Heart right ventricle (tissue), 16 donors: ENCODE measurements around the gene AP1S3. TPM values are rescaled to one million over a fixed set of nuclear protein-coding genes. Genes with fewer than 3 reads are reported as not detected.

Experiments used
- ATAC-seq, 8 donors: fragments of 200-7000 bp; cut with Tn5 transposase; one replicate each; pipeline ENCODE4 v1.9.1; 2020; ENCODE audit warnings: mild to moderate bottlenecking in 8 of 8, moderate library complexity in 8 of 8, moderate number of reproducible peaks in 1 of 8
- DNase-seq, 2 donors: peaks; one replicate each; pipeline ENCODE4 v3.0.0-alpha.2; 2020
- H3K27ac ChIP-seq, 10 donors: fragments of 200-600 bp; sonication (generic) in 2 of 10; one replicate each; pipeline versions ENCODE4 v1.5.0 to v1.8.0; 2020 to 2022; ENCODE audit warnings: mild to moderate bottlenecking in 3 of 10
- H3K27me3 ChIP-seq, 7 donors: fragments of 200-600 bp; one replicate each; pipeline ENCODE4 v1.8.0; 2021 to 2022; ENCODE audit warnings: mild to moderate bottlenecking in 2 of 7
- H3K36me3 ChIP-seq, 9 donors: fragments of 200-600 bp; sonication (generic) in 1 of 9; one replicate each; pipeline versions ENCODE4 v1.5.0 to v1.8.0; 2020 to 2022; ENCODE audit warnings: mild to moderate bottlenecking in 2 of 9
- H3K4me1 ChIP-seq, 9 donors: fragments of 200-600 bp; sonication (generic) in 1 of 9; one replicate each; pipeline versions ENCODE4 v1.5.0 to v1.8.0; 2020 to 2022; ENCODE audit warnings: mild to moderate bottlenecking in 4 of 9
- H3K4me3 ChIP-seq, 10 donors: fragments of 200-600 bp; sonication (generic) in 2 of 10; one replicate each; pipeline versions ENCODE4 v1.5.0 to v1.8.0; 2020 to 2022; ENCODE audit warnings: mild to moderate bottlenecking in 7 of 10, moderate library complexity in 2 of 10
- H3K9me3 ChIP-seq, 11 donors: fragments of 200-600 bp in 10 of 11; sonication (generic) in 2 of 11; one replicate each; pipeline versions ENCODE4 v1.5.0 to v1.8.0; 2013 to 2022; ENCODE audit warnings: mild to moderate bottlenecking in 2 of 11, control low read depth in 1 of 11, moderate library complexity in 1 of 11
- CTCF ChIP-seq, 9 donors: fragments of 200-600 bp; sonication (generic) in 2 of 9; IDR thresholded peaks; one replicate each; pipeline versions ENCODE4 v1.5.0 to v1.8.0; 2021 to 2022; ENCODE audit warnings: antibody characterized with exemption in 9 of 9, mild to moderate bottlenecking in 5 of 9, moderate library complexity in 1 of 9
- WGBS, 2 donors: extraction: QIAGEN DNeasy Blood & Tissue Kit; methylation state at CpG; one replicate each; pipeline ENCODE4 v1.1.7; 2013; ENCODE audit warnings: inconsistent platforms in 1 of 2; 5-methylcytosine and 5-hydroxymethylcytosine counted together
- intact Hi-C, 10 donors: fragments of 100-400 bp; cut with DNase I; formaldehyde crosslinking; loops; one replicate each; pipeline versions ENCODE4 v1.11.1 to v1.14.2; 2022
- polyA plus RNA-seq, 2 donors: library from polyadenylated mRNA; stranded (reverse); fragments of 200-250 nt; gene quantifications; one replicate each; pipeline ENCODE4 v1.2.3, GENCODE V29; 2013
- total RNA-seq, 10 donors: library from RNA; stranded (reverse); fragmentation: NEBNext Ultra II Directional in 3 of 10; extraction: Animal tissue kit (Norgen Biotek cat#: 25700) in 3 of 10; gene quantifications; one replicate each; pipeline versions ENCODE4 v1.2.1 to v1.2.4, GENCODE V29; 2021 to 2023
- donor health status: Arrhythmogenic right ventricular cardiomyopathy.
- donor health status: ischemic (EF 13 %, LVEDD 7.1; RV severe dilation, severe dysfunction).
- donor health status: healthy with polysubstance abuse.
- donor health status: DM: no; HTN: yes; CAD: no.
- donor health status: DM: no; HTN: no; CAD: no.
- donor health status: ischemic (EF 25% LVEDD 6.9; RV normal size, moderate dysfunction).
- donor health status: ischemic (EF 25% LVEDD 5.7; RV mildly dilated, moderate dysfunction).
- donor health status: healthy.
- donor health status: DM: yes; HTN: yes; CAD: no.
- donor health status: Ischemic cardiomyopathy.
- donor health status: ischemic (EF 35%, LVEDD 5.7; RV mildly dilated, moderate dysfunction).
- donor health status: nonischemic (EF 11% LVEDD 7.7; RV severe dilation, severe dysfunction).
- donor health status: DM: yes; HTN: yes; CAD: no.
- donor health status: PGD.
- donor health status: ischemic (EF 29% LVEDD 5.4; RV normal size, mild dysfunction).
- donor health status: nonischemic (EF 23%, LVEDD 6.1; RV moderate dilation, normal function).

The AP1S3 gene
- total and polyA plus RNA-seq, 12 donors = 0.12 to 0.85 (median 0.37) TPM; not detected in 4

GRCh38 chr2:223829128-223829527 lies 8.3 kb downstream of the AP1S3 start:
- H3K9me3 ChIP-seq = no peaks in the 10 kb centered on the region
- H3K4me3 ChIP-seq = no peak overlapping the region
- TF ChIP-seq CTCF (IDR thresholded peaks at IDR 0.05) = no peak
- no peaks in the 10 kb centered on the region for H3K4me1 ChIP-seq
- no peaks in the 10 kb centered on the region for H3K36me3 ChIP-seq
- ATAC-seq (no peak), DNase-seq (no peak)
- intact Hi-C loops = no loop called here
- H3K27ac ChIP-seq = no peak overlapping the region
- 93 to 97% methylated on average over 5 of the region's 5 CpGs for WGBS, 2 donors
- H3K27me3 ChIP-seq = no peaks in the 10 kb centered on the region

- intact Hi-C loops = no loop called here
- DNase-seq (no peak), ATAC-seq (no peak)
- no peaks in the 10 kb centered on the region for H3K4me1 ChIP-seq
- no peak overlapping the region for H3K4me3 ChIP-seq
- H3K27ac ChIP-seq = no peak overlapping the region
- WGBS, 2 donors = 93 to 96% methylated on average over 6 of the region's 6 CpGs
- H3K36me3 ChIP-seq = no peaks in the 10 kb centered on the region
- no peak for TF ChIP-seq CTCF (IDR thresholded peaks at IDR 0.05)
- H3K27me3 ChIP-seq = no peaks in the 10 kb centered on the region
- no peaks in the 10 kb centered on the region for H3K9me3 ChIP-seq
Measured at GRCh38 chr2:223828314-223828713, 9.1 kb downstream of the AP1S3 start.

GRCh38 chr2:223826995-223827394 lies 10.4 kb downstream of the AP1S3 start:
- H3K36me3 ChIP-seq = no peaks in the 10 kb centered on the region
- DNase-seq (no peak), ATAC-seq (no peak)
- no peaks in the 10 kb centered on the region for H3K4me1 ChIP-seq
- TF ChIP-seq CTCF (IDR thresholded peaks at IDR 0.05) = no peak
- H3K9me3 ChIP-seq = no peaks in the 10 kb centered on the region
- intact Hi-C loops = no loop called here
- no peaks in the 10 kb centered on the region for H3K27me3 ChIP-seq
- H3K27ac ChIP-seq = no peak overlapping the region
- H3K4me3 ChIP-seq = no peak overlapping the region
- 70 to 80% methylated on average over 4 of the region's 4 CpGs for WGBS, 2 donors

GRCh38 chr2:223824301-223824700 lies 13.1 kb downstream of the AP1S3 start:
- DNase-seq (no peak), ATAC-seq (no peak)
- Histone ChIP-seq H3K4me3 (no peak overlapping the region), H3K9me3 (no peaks in the 10 kb centered on the region), H3K27me3 (no peaks in the 10 kb centered on the region), H3K27ac (no peak overlapping the region), H3K36me3 (no peaks in the 10 kb centered on the region), H3K4me1 (no peaks in the 10 kb centered on the region)
- intact Hi-C loops = no loop called here
- WGBS, 2 donors = 96 to 97% methylated on average over 8 of the region's 8 CpGs
- TF ChIP-seq CTCF (IDR thresholded peaks at IDR 0.05) = no peak

- Histone ChIP-seq H3K27ac (no peak overlapping the region), H3K4me1 (no peaks in the 10 kb centered on the region), H3K27me3 (no peaks in the 10 kb centered on the region), H3K9me3 (no peaks in the 10 kb centered on the region), H3K4me3 (no peak overlapping the region), H3K36me3 (no peaks in the 10 kb centered on the region)
- DNase-seq = no peak
- no peak for ATAC-seq
- intact Hi-C loops = no loop called here
- TF ChIP-seq CTCF (IDR thresholded peaks at IDR 0.05) = no peak
Measured at GRCh38 chr2:223822818-223823217, 14.6 kb downstream of the AP1S3 start.
